Hepatocyte (in vitro differentiated cells): ENCODE results near the gene FAM227B.

ENCODE experiments used
- CTCF ChIP-seq: fragments of 200-600 bp; sonication (generic); IDR thresholded peaks from 2 replicates; pipeline ENCODE4 v1.5.1; 2016; ENCODE audit warnings: antibody characterized with exemption, mild to moderate bottlenecking; ENCODE audit not compliant: poor library complexity
- EZH2phosphoT487 ChIP-seq: fragments of 200-600 bp; sonication (generic); IDR thresholded peaks from one replicate; pipeline ENCODE4 v1.6.1; 2018; ENCODE audit warnings: antibody characterized with exemption, mild to moderate bottlenecking, low read depth, moderate library complexity; ENCODE audit not compliant: unreplicated experiment, severe bottlenecking

- no peak for TF ChIP-seq CTCF
- no peak for TF ChIP-seq EZH2phosphoT487
Observed at GRCh38 chr15:49620199-49620598, 419 bp downstream of the FAM227B start.
